Effector CD4-positive, alpha-beta T cell (primary cell): ENCODE data around the gene SLC25A34.

Source experiments
- DNase-seq: peaks from one replicate; pipeline ENCODE4 v3.0.0-alpha.2; 2020

Gene SLC25A34

DNA sequence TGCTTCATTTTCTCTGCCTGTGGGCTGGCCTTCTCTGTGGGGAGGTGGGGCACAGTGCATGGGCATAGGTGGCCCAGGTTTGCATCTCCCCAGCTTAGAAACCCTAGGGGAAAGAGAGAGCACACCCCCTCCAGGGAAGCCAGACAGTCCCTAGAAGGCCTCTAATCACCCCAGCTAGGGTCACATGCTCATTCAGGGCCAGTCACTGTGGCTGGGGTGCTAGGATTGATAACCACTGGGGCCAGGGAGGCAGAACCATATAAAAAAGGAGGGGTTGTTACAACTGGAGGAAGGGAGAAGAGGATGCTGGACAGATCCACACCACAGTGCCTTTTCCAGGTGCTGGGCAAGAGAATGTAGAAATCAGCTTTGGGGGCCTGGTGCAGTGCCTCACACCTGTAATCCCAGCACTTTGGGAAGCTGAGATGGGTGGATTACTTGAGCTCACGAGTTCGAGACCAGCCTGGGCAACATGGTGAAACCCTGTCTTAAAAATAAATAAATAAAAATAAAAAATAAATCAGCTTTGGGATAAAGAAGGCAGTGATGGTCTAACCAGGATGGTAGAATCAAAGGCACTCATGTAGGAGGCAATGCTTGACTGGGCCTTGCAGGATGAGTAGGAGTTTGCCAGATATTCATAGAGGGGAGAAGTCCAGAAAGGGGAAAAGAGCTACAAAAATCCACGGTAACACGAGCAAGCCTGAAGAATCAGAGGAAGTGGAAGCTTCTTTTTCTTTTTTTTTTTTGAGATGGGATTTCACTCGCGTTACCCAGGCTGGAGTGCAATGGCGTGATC is 42.0 kb downstream of the SLC25A34 start:
- no peak for DNase-seq

DNA sequence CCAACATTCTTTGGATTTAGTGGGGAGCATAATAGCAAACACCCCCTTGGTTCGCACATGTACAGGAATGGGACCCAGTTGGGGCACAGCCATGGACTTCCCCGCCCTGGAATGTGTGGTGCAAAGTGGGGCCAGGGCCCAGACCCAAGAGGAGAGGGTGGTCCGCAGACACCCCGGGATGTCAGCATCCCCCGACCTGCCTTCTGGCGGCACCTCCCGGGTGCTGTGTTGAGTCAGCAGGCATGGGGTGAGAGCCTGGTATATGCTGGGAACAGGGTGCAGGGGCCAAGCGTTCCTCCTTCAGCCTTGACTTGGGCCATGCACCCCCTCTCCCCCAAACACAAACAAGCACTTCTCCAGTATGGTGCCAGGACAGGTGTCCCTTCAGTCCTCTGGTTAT is 49.6 kb downstream of the SLC25A34 start:
- DNase-seq: no peak

DNA sequence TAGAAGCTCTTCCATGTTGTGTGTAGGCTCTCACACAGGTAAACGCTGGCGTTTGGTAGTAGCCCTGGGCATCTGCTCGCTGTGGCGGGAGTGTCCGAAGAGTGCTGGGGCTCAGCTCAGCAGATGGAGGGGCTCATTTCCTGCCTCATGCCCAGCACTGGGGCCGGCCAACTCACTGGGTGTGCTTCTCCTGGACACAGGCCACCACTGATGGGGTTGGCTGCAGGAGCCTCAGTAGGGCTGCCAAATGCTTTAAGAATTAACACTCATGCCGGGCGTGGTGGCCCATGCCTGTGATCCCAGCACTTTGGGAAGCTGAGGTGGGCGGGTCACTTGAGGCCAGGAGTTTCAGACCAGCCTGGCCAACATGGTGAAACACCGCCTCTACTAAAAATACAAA is 50.5 kb downstream of the SLC25A34 start:
- no peak for DNase-seq

DNA sequence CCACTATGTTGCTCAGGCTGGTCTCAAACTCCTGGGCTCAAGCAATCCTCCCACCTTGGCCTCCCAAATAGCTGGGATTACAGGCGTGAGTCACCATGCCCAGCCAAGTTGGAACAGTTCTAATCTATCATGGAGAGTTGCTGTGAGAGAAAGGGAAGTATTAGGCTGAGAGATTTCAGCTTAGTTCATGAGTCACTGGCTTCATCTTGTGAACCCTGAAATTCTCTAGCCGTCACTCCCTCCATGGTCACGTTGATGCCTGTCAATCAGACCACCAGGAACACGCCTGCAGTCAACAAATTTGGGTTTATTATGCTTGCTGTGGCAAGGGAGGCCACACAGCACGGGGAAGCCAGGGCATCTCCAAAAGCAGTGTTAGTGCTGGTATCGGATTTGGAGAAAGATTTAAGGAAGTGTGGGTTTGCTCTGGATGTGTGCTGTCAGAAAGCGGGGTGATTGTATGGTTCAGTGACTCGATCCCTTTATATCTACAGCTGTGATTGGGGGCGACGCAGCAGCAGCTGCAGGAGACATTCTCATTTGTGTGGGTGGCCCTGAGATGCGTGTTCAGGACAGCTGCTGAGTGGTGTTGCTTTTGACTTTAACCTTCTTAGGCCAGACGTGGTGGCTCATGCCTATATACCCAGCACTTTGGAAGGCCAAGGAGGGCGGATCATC is 52.7 kb downstream of the SLC25A34 start:
- DNase-seq: no peak
